ENCODE measurements around the gene GMDS. TPM values are rescaled to one million over a fixed set of nuclear protein-coding genes. Genes with fewer than 3 reads are reported as not detected.

The GMDS gene
- total RNA-seq, 1 experiment from 2014 or later: 10.0 TPM

DNA sequence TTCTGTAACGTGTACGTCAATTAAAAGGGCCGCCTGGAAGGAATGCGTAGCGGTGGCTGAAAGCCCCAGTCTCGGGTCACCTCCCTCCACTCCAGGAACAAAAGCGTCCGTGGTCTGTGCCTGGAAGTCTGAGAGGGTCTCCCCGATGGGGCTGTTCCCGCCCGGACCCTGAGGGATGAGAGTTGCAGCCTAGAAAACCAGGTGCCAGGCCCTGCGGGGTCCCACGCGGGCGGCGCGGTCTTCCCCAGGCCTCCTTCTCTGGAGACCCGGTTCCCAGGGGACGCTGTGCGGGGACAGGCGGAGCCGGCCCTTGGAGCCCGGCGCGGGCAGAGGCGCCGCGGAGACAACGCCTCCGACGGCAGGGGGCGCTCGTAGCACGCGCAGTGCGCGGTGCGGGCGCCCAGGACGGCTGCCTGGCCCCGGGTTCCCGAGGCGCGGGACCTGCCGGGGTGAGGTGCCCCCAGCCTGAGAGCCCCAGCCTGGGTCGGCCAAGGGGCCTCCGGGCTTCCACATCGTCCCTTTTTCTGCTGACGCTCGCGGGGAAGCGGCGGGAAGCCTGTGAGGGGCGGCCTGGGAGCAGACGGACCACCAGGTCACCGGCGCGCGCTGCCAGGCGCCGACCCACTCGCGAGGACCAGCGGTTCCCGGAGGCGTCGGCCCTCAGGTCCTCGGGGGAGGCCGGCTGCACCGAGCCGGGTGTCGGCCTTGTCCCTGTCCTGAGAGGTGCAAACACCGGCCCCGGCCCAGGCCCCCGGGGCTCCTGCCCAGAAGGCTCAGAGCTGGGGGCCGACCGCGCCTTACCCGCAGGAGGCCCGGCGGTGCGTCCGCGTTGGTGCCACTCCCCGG is 641.0 kb downstream of the GMDS start:
- DNase-seq (ENCODE audit: low read depth): peak; percentile 83

DNA sequence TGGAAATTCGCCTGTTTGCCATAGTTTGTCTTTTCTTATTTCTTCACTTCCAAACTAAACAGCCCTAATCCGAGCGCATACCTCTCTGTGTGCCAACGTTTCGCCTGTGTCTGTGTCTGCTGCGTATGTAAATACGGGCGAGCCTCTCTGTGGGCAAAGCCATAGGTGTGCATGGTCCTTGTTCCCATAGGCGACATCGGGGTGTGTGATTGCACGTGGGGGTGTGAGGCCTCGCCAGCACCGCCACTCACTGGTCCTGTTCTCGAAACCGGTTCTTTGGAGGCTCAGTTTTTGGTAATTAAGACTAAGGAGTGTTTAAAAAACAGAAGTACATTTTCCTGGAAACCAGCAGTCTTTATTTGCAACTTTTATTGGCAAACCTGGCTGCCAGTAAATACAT is 641.7 kb downstream of the GMDS start:
- DNase-seq (ENCODE audit: low read depth): no peak

DNA sequence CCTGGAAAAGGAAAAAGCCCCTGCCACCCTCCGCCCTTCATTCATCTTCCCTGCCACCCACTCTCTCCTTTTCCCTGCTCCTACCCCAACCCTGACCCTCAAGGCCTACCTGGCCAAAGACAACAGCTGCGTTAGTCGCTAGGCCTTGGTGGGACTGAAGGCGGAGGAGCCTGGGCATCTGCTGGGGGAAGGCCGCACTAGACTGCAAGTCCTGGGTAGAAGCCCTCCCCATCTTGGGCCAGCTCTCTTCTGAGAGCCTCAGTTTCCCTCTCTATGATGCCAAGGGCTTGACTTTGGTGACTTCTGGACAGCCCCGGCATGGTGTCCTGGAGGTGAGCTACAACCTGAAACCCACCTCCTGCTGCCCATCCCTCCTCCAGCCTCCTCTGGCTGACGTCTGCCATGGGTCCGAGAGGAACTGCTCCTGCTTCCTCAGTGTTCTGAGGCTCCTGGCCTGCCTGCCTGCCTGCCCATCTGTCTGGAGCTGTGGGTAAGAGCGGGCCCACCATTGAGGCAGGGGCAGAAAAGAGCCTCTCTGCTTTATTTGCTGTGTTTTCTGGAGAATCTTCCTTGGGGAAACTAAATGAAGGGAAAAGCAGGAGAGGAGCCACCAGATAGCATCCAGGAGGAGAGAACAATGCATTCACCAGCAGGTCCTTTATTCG is 643.2 kb downstream of the GMDS start:
- no peak for DNase-seq (ENCODE audit: low read depth)

- no peak for DNase-seq (ENCODE audit: low read depth)
Observed at GRCh38 chr6:1601158-1602048, 644.0 kb downstream of the GMDS start.

- no peak for DNase-seq (ENCODE audit: low read depth)
Observed at GRCh38 chr6:1600764-1601157, 644.6 kb downstream of the GMDS start.

GRCh38 chr6:1600063-1600763 is 645.2 kb downstream of the GMDS start:
- no peak for DNase-seq (ENCODE audit: low read depth)

DNA sequence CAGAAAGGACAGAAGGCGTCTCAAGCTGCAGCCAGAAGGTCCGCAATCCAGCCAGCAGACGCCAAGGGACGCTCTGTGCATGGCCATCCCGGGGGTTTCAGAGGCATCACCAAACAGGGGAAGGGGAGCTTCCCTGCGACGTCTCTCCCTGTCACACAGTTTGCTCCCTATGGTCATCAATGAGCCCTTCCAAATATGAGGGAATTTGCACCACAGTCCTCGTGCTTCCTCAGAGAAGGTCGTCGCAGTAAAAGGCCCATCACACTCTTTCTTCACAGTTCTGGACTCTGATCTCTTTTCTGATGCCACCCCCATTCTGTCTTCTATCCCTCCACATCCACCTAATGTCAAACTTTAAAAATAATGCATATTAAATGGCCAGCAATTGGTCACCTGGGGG is 645.9 kb downstream of the GMDS start:
- no peak for DNase-seq (ENCODE audit: low read depth)

GRCh38 chr6:1598886-1599285 is 646.5 kb downstream of the GMDS start:
- DNase-seq (ENCODE audit: low read depth): no peak

GRCh38 chr6:1598433-1598832 is 647.0 kb downstream of the GMDS start:
- DNase-seq (ENCODE audit: low read depth): no peak

DNA sequence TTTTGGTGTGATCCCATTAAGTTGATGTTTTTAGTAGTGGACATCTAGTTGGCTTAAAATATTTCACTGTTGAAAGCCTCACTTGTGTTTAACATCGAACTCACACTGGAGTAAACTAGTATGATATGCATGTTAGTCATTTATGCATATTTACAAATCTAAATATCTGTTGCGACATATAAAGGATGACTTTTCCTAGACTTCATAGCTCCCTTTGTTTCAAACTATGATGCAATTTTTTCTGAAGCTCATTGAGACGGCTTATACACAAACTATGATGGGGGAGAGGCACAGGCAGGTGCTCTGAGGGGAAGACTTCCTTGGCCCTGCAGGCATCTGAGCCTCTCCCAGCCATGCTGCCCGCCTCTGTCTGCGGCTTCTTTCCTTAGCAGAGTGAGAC is 647.5 kb downstream of the GMDS start:
- DNase-seq (ENCODE audit: low read depth): no peak

- no peak for DNase-seq (ENCODE audit: low read depth)
Observed at GRCh38 chr6:1597121-1597744, 648.2 kb downstream of the GMDS start.

GRCh38 chr6:1596088-1596852 is 649.1 kb downstream of the GMDS start:
- peak; percentile 66 for DNase-seq (ENCODE audit: low read depth)

GRCh38 chr6:1595271-1596087 is 649.9 kb downstream of the GMDS start:
- DNase-seq (ENCODE audit: low read depth): no peak

- DNase-seq (ENCODE audit: low read depth): no peak
Observed at GRCh38 chr6:1594445-1595200, 650.8 kb downstream of the GMDS start.

DNA sequence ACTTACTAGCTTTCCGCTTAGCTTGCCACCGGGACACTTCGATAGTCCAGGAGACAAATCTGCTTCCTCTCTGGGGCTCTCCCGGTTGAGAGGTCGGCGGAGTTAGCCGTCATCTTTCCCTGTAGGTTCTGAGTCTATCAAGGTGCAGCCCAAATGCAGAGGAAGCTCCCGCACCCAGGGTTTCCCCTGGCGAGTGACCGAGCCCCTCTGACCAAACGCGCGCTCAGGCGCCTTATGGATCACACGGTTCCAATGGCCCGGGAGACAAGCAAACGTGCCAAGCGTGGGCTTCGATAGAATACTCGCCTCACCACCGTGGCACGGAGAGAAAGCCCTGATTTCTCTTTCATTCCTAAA is 651.5 kb downstream of the GMDS start:
- no peak for DNase-seq (ENCODE audit: low read depth)

- DNase-seq (ENCODE audit: low read depth): no peak
Observed at GRCh38 chr6:1593286-1593957, 652.0 kb downstream of the GMDS start.

DNA sequence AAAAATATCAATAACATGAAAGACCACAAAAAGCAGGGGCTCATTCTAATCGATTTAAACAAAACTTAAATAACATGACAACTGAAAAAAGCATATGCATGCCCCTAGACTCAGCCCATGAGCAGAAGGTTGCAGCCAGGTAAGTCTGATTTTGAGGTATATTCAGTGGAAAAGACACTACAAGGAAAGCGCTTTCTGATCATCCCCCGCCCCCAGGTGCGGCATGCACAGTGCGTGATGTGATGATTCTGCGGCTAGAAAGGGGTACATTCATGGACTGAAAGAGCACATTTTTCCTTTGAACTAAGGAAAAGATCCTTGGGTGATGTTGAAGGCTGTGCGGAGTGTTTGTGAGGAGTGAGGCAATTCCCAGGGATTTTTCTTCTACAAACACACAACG is 652.6 kb downstream of the GMDS start:
- no peak for DNase-seq (ENCODE audit: low read depth)

DNA sequence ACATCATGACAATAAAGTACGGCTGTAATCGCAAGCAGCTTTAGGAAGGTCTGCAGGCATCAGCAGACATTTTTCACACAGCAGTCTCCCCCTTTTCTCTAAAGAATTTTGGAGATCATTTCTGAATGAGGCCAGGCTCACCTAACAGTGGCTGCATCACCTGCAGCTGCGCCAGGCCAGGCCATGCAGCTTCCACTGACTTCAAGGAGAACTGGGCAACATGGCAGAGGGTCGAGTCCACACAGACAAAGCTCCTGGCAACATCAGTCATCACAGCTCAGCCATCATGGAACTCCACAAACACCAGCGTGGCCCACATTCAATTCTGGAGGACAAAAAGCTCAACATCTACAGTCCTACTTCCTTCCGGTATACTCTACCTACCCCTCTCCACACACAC is 653.5 kb downstream of the GMDS start:
- DNase-seq (ENCODE audit: low read depth): no peak

Data from Daoy (cell line).